ENCODE results near the gene ZNF726. TPM values are rescaled to one million over a fixed set of nuclear protein-coding genes. Genes with fewer than 3 reads are reported as not detected.

Gene ZNF726
- total RNA-seq (2021) = 7.5 and 9.3 TPM in 2 replicates
- Bru-seq, nascent RNA = percentile 73 among the genes with signal in this experiment
- BruChase-seq, experiment 1, labeled RNA remaining after a 2-hour chase = percentile 65 among the genes with signal in this experiment
- percentile 59 among the genes with signal in this experiment for BruChase-seq, experiment 2, labeled RNA remaining after a 6-hour chase
- long read RNA-seq, partial matches to known transcripts = 0 of 1 reads
- long read RNA-seq, other reads (novel, unspliced or antisense) = 1 of 1 reads

DNA sequence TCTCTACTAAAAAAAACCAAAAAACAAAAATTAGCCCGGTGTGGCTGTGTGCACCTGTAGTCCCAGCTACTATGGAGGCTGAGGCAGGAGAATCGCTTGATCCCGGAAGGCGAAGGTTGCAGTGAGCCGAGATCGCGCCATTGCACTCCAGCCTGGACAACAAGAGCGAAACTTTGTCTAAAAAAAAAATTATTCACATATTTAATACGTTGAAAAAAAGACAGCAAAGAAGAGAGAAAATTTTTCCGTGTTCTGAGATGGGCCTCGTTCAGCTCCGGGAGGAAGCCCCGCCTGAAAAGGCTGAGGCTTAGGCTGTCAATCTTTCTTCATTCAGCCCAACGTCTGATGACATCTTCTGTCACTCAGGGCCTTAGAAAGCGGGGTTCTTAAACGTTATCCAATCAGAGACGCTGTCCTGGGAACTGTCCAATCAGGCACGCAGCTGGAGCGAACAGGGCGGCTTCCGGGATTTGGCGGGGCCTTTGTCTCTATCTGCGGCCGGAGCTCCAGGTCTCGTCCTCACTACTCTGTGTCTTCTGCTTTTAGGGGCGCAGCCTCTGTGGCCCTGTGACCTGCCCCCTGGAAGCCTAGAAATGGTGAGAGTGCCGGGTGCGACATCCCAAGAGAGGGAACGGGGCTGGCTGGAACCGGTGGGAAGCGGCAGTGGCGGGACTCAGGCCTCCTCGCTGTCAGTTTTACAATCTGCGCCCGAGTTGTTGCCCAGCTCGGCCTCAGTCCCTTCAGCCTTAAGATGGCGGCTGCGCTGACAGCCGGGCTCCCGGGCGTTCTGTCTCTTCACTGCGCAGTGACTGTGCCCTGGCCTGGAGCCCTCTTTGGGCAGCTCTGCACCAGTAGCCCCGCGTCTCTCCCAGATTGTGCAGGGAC, at the start of gene ZNF726:
Gene ZNF726, plus strand, starts transcription at position 485 of the 885 bp plus-strand sequence. Its CDS starts 109 bp downstream, at position 594.
- DNase-seq = peak; percentile 82 to 90
- TF ChIP-seq, protein P1, sequence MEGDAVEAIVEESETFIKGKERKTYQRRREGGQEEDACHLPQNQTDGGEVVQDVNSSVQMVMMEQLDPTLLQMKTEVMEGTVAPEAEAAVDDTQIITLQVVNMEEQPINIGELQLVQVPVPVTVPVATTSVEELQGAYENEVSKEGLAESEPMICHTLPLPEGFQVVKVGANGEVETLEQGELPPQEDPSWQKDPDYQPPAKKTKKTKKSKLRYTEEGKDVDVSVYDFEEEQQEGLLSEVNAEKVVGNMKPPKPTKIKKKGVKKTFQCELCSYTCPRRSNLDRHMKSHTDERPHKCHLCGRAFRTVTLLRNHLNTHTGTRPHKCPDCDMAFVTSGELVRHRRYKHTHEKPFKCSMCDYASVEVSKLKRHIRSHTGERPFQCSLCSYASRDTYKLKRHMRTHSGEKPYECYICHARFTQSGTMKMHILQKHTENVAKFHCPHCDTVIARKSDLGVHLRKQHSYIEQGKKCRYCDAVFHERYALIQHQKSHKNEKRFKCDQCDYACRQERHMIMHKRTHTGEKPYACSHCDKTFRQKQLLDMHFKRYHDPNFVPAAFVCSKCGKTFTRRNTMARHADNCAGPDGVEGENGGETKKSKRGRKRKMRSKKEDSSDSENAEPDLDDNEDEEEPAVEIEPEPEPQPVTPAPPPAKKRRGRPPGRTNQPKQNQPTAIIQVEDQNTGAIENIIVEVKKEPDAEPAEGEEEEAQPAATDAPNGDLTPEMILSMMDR (conservative IDR thresholded peaks at IDR 0.05) = no peak
- no peak for TF ChIP-seq EZH2 (IDR thresholded peaks at IDR 0.05; ENCODE audit: low read depth)
- 0 out of 2 replicates have a peak, but pooled peaks cover 3% of the 10 kb centered on the region for H3F3A ChIP-seq (ENCODE audit: insufficient read depth, low read depth)
- no peaks in the 10 kb centered on the region for H3K27me3 ChIP-seq (ENCODE audit: insufficient read depth, low read depth)
- H2AFZ ChIP-seq = peak within 1 kb of the TSS; percentile 78
- peaks cover 17% of the 10 kb centered on the region for H3K9me3 ChIP-seq (ENCODE audit: insufficient read depth, low read depth)
- intact Hi-C loops (cut with micrococcal nuclease; ENCODE audit: unreplicated experiment) = loop anchor here (1.0 to 2.0 kb wide), 2 partner anchors 119 to 152 kb away; a partner anchor contains a TSS
- H3K4me3 ChIP-seq = peak within 1 kb of the TSS; percentile 71
- BruUV-seq (replicated peaks) = TSS peak; percentile 48
- H3K4me1 ChIP-seq (replicated peaks; ENCODE audit: insufficient read depth) = peaks cover 13% of the 10 kb centered on the region
- H3K27ac ChIP-seq = peak within 1 kb of the TSS; percentile 30; the same call in 1 of the 2 replicates
- CTCF ChIA-PET = no interaction called here
- H3K36me3 ChIP-seq (ENCODE audit: low read depth) = peaks cover 5% of the 10 kb centered on the region; the same call in 1 of the 2 replicates
- 0 out of 2 replicates have a peak, but pooled peaks cover 12% of the 10 kb centered on the region for H3K79me2 ChIP-seq (ENCODE audit: low read depth)
- peak within 1 kb of the TSS; percentile 76 for H3K4me2 ChIP-seq
- H3K9me2 ChIP-seq (ENCODE audit: insufficient read depth) = no peaks in the 10 kb centered on the region
- POLR2A ChIA-PET (ENCODE audit: unreplicated experiment) = interaction anchor here (0.6 kb wide), 1 partner anchor 27 kb away, joined by 3 read pairs; no protein-coding TSS in a partner anchor
- no peaks in the 10 kb centered on the region for H4K20me1 ChIP-seq (ENCODE audit: insufficient read depth)

DNA sequence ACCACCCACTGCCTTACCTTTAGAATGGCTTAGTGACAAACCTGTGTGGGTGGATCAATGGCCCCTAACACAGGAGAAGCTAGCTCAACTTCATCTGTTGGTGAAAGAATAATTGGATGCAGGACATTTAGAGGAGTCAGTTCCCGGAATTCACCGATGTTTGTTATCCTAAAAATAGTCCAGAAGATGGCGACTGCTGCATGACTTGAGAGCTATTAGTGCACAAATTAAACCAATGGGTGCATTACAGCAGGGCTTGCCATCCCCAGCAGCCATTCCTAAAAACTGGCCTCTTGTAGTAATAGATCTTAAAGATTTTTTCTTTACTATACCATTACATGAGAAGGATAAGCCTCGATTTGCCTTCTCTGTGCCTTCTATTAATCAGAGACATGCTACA, 46.8 kb upstream of the ZNF726 start:
- no peaks in the 10 kb centered on the region for H3K36me3 ChIP-seq (ENCODE audit: low read depth)
- POLR2A ChIA-PET (ENCODE audit: unreplicated experiment) = no interaction called here
- intact Hi-C loops (cut with micrococcal nuclease; ENCODE audit: unreplicated experiment) = loop anchor here (2.0 kb wide), 1 partner anchor 291 kb away; no protein-coding TSS in a partner anchor
- no peaks in the 10 kb centered on the region for H3K9me2 ChIP-seq (ENCODE audit: insufficient read depth)
- CTCF ChIA-PET = no interaction called here
- no peak overlapping the region for H3K27ac ChIP-seq
- no peaks in the 10 kb centered on the region for H3K27me3 ChIP-seq (ENCODE audit: insufficient read depth, low read depth)
- H3K4me3 ChIP-seq = no peak overlapping the region
- H3K4me2 ChIP-seq = no peak overlapping the region
- H4K20me1 ChIP-seq (ENCODE audit: insufficient read depth) = no peaks in the 10 kb centered on the region
- DNase-seq = no peak
- H2AFZ ChIP-seq = no peak overlapping the region
- H3F3A ChIP-seq (ENCODE audit: insufficient read depth, low read depth) = no peaks in the 10 kb centered on the region
- BruUV-seq (replicated peaks) = no TSS peak
- TF ChIP-seq, protein P1 (conservative IDR thresholded peaks at IDR 0.05) = no peak
- TF ChIP-seq EZH2 (IDR thresholded peaks at IDR 0.05; ENCODE audit: low read depth) = no peak
- no peaks in the 10 kb centered on the region for H3K4me1 ChIP-seq (replicated peaks; ENCODE audit: insufficient read depth)
- no peaks in the 10 kb centered on the region for H3K9me3 ChIP-seq (ENCODE audit: insufficient read depth, low read depth)
- H3K79me2 ChIP-seq (ENCODE audit: low read depth) = no peaks in the 10 kb centered on the region

DNA sequence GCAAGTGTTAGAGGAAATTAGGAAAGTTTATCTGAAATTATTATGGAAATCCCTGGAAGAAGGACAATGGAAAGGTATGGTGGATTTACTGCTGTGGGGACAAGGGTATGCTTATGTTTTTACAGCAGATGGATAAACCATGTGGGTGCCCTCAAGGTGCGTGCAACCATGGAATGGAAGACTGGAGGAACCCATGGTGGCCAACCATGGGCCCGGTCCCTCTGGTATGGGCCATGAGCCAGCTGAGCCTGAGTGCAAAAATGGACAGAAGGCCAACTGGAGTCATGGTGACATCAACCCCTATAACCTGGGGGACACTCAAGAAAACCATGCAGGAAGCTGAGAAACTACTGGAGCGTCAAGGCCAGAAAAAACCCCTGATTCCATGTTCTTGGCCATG, 46.1 kb upstream of the ZNF726 start:
- no peaks in the 10 kb centered on the region for H3K27me3 ChIP-seq (ENCODE audit: insufficient read depth, low read depth)
- TF ChIP-seq, protein P1 (conservative IDR thresholded peaks at IDR 0.05) = no peak
- TF ChIP-seq EZH2 (IDR thresholded peaks at IDR 0.05; ENCODE audit: low read depth) = no peak
- no peak overlapping the region for H3K4me3 ChIP-seq
- ChIA-PET POLR2A (ENCODE audit: unreplicated experiment) (no interaction called here), CTCF (no interaction called here)
- H3K4me1 ChIP-seq (replicated peaks; ENCODE audit: insufficient read depth) = no peaks in the 10 kb centered on the region
- no peak overlapping the region for H3K27ac ChIP-seq
- H3F3A ChIP-seq (ENCODE audit: insufficient read depth, low read depth) = no peaks in the 10 kb centered on the region
- BruUV-seq (replicated peaks) = no TSS peak
- H3K36me3 ChIP-seq (ENCODE audit: low read depth) = no peaks in the 10 kb centered on the region
- no peaks in the 10 kb centered on the region for H3K79me2 ChIP-seq (ENCODE audit: low read depth)
- H4K20me1 ChIP-seq (ENCODE audit: insufficient read depth) = no peaks in the 10 kb centered on the region
- H3K9me3 ChIP-seq (ENCODE audit: insufficient read depth, low read depth) = no peaks in the 10 kb centered on the region
- intact Hi-C loops (cut with micrococcal nuclease; ENCODE audit: unreplicated experiment) = loop anchor here (2.0 kb wide), 1 partner anchor 290 kb away; no protein-coding TSS in a partner anchor
- no peak for DNase-seq
- H2AFZ ChIP-seq = no peak overlapping the region
- no peaks in the 10 kb centered on the region for H3K9me2 ChIP-seq (ENCODE audit: insufficient read depth)
- H3K4me2 ChIP-seq = no peak overlapping the region

Measured in PC-9 (cell line).